Fibroblast of lung (primary cell): ENCODE results near the gene PTPMT1. TPM values are rescaled to one million over a fixed set of nuclear protein-coding genes. Genes with fewer than 3 reads are reported as not detected.
A peak's percentile ranks its signal among the peaks of the same experiment; 100 is the strongest.

Source experiments
- DNase-seq, 2 donors: peaks; one replicate each; pipeline versions ENCODE4 v3.0.0 to v3.0.0-alpha.2; 2010; ENCODE audit warnings: low read depth in 2 of 2
- H2AFZ ChIP-seq: 2 replicates; pipeline ENCODE4 v1.5.1; 2012; ENCODE audit warnings: low read length, control low read depth, inconsistent platforms
- H3K27ac ChIP-seq: 2 replicates; pipeline ENCODE4 v1.5.1; 2011; ENCODE audit warnings: low read length, control low read depth; ENCODE audit not compliant: insufficient read depth
- H3K27me3 ChIP-seq: 2 replicates; pipeline ENCODE4 v1.5.1; 2011; ENCODE audit warnings: mild to moderate bottlenecking, low read length; ENCODE audit not compliant: control insufficient read depth, insufficient read depth
- H3K36me3 ChIP-seq: 2 replicates; pipeline ENCODE4 v1.5.1; 2011; ENCODE audit warnings: low read length; ENCODE audit not compliant: control insufficient read depth, insufficient read depth
- H3K4me1 ChIP-seq: 2 replicates; pipeline ENCODE4 v1.5.1; 2011; ENCODE audit warnings: low read length; ENCODE audit not compliant: control insufficient read depth, insufficient read depth; ENCODE audit errors: extremely low read depth
- H3K4me2 ChIP-seq: 2 replicates; pipeline ENCODE4 v1.5.1; 2011; ENCODE audit warnings: low read length, control low read depth; ENCODE audit not compliant: insufficient read depth; ENCODE audit errors: extremely low read depth
- H3K4me3 ChIP-seq, 4 experiments: fragments of 200-600 bp in 1 of 4; sonication (generic) in 1 of 4; replicated peaks in 1 of 4; 2 replicates each; pipeline ENCODE4 v1.5.1; 2011 to 2016; ENCODE audit warnings: low read length in 4 of 4, low read depth in 3 of 4, mild to moderate bottlenecking in 3 of 4, control low read depth in 2 of 4, inconsistent platforms in 1 of 4, mixed read lengths in 1 of 4; ENCODE audit not compliant: insufficient read depth in 1 of 4; ENCODE audit errors: control extremely low read depth in 1 of 4
- H3K79me2 ChIP-seq: 2 replicates; pipeline ENCODE4 v1.5.1; 2012; ENCODE audit warnings: mild to moderate bottlenecking, low read length, inconsistent platforms; ENCODE audit not compliant: control insufficient read depth, insufficient read depth
- H3K9ac ChIP-seq: 2 replicates; pipeline ENCODE4 v1.5.1; 2011; ENCODE audit warnings: mild to moderate bottlenecking, low read length, control low read depth; ENCODE audit not compliant: insufficient read depth
- H3K9me3 ChIP-seq: 2 replicates; pipeline ENCODE4 v1.5.1; 2012; ENCODE audit warnings: low read depth, low read length; ENCODE audit not compliant: control insufficient read depth, insufficient read depth
- H4K20me1 ChIP-seq: 2 replicates; pipeline ENCODE4 v1.5.1; 2011; ENCODE audit warnings: low read length; ENCODE audit not compliant: control insufficient read depth, insufficient read depth; ENCODE audit errors: extremely low read depth
- EZH2 ChIP-seq: IDR thresholded peaks from 2 replicates; pipeline ENCODE4 v1.5.1; 2012; ENCODE audit warnings: low read length, control low read depth, mild to moderate bottlenecking; ENCODE audit errors: missing control alignments
- polyA plus RNA-seq, 2 donors: library from polyadenylated mRNA; depleted of rRNA in 1 of 2; stranded (reverse) in 1 of 2; unstranded in 1 of 2; fragments of >200 nt; gene quantifications; 2 replicates each; pipeline ENCODE4 v1.2.1, GENCODE V29; 2011 to 2012; ENCODE audit warnings: missing spikeins in 1 of 2
- total RNA-seq: library from RNA; depleted of rRNA; stranded (reverse); fragments of >200 nt; gene quantifications from 2 replicates; pipeline ENCODE4 v1.2.1, GENCODE V29; 2014
- TF ChIP-seq, protein P1 (sequence below), 2 donors: IDR thresholded peaks in 1 of 2; conservative IDR thresholded peaks in 1 of 2; 1 replicate in 1 of 2; 2 replicates in 1 of 2; pipeline ENCODE4 v1.5.1; 2011 to 2012; ENCODE audit warnings: low read length in 2 of 2, control low read depth in 1 of 2, inconsistent platforms in 1 of 2, low read depth in 1 of 2, mild to moderate bottlenecking in 1 of 2

Gene PTPMT1
- total and polyA plus RNA-seq, 2 donors (not counting 1 experiment from before 2014, with no cell fraction given): 55.4 to 84.9 TPM

DNA sequence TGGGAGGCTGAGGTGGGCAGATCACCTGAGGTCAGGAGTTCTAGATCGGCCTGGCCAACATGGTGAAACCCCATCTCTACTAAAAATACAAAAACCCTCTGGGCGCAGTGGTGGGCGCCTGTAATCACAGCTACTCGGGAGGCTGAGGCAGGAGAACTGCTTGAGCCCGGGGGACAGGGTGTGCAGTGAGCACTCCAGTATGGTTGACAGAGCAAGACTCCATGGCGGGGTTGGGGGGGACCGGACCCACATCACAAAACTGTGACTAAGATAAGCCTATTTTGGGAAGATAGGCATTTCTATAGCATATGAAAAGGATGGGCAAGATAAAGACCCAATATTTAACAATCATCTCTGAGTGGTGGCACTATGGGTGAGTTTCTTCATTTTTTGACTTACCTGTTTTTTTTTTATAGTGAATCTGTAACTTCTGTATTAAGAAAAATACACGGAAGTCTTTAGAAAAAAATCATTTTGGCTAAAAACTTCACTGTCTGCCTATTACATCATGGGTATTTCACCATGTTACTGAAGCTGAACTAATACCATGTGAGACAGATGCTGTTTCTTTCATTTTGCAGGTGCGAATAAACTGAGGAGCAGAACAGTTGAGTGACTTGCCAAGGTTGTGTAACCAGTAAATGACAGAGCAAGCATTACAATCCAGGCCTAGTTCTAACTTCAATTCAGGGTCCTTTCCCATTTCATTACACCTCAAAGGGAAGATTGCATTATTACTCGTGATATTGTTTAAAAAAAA, 14.9 kb upstream of the PTPMT1 start:
- H3K9ac ChIP-seq: no peak overlapping the region
- H3K36me3 ChIP-seq: no peaks in the 10 kb centered on the region
- peak in 1 of 2 donors; percentile 42 for DNase-seq
- peaks cover 69% of the 10 kb centered on the region for H3K79me2 ChIP-seq
- H4K20me1 ChIP-seq: no peaks in the 10 kb centered on the region
- no peak overlapping the region for H2AFZ ChIP-seq
- H3K4me3 ChIP-seq: peak overlapping the region in 2 of 4 experiments; percentile 69 to 81
- no peak overlapping the region for H3K27ac ChIP-seq
- no peaks in the 10 kb centered on the region for H3K27me3 ChIP-seq
- no peak overlapping the region for H3K4me2 ChIP-seq
- TF ChIP-seq EZH2: no peak
- TF ChIP-seq, protein P1, sequence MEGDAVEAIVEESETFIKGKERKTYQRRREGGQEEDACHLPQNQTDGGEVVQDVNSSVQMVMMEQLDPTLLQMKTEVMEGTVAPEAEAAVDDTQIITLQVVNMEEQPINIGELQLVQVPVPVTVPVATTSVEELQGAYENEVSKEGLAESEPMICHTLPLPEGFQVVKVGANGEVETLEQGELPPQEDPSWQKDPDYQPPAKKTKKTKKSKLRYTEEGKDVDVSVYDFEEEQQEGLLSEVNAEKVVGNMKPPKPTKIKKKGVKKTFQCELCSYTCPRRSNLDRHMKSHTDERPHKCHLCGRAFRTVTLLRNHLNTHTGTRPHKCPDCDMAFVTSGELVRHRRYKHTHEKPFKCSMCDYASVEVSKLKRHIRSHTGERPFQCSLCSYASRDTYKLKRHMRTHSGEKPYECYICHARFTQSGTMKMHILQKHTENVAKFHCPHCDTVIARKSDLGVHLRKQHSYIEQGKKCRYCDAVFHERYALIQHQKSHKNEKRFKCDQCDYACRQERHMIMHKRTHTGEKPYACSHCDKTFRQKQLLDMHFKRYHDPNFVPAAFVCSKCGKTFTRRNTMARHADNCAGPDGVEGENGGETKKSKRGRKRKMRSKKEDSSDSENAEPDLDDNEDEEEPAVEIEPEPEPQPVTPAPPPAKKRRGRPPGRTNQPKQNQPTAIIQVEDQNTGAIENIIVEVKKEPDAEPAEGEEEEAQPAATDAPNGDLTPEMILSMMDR (conservative IDR thresholded peaks at IDR 0.05 in 1 of 2, IDR thresholded peaks at IDR 0.05 in 1 of 2; ENCODE audit: low read depth in 1 of 2, low read length in 2 of 2): no peak
- peaks cover 3% of the 10 kb centered on the region for H3K4me1 ChIP-seq
- H3K9me3 ChIP-seq: no peaks in the 10 kb centered on the region

DNA sequence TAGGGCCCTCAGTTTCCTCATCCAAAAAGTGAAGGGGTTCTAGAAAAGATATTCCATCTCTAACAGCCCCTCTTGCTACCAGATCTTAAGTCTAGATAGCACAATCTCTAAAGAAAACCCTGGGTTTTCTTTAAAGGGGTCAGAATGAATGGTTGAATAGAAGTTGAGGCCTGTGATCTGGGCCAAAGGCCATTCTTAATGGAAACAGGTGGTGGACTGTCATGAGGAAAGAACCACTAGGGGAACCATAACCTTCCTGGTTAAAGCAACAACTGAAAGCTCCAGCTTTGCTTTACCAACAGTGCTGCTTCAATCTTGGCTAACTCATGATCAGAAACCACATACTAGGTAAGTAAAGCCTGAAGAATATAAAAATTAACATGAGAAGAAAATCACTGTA, 14.3 kb upstream of the PTPMT1 start:
- Histone ChIP-seq H2AFZ (no peak overlapping the region), H3K36me3 (no peaks in the 10 kb centered on the region), H3K4me2 (peak overlapping the region; percentile 90), H3K4me3 (peak overlapping the region; percentile 69 to 100 (median 89)), H3K4me1 (peaks cover 3% of the 10 kb centered on the region), H3K79me2 (peaks cover 67% of the 10 kb centered on the region), H3K9me3 (no peaks in the 10 kb centered on the region), H3K27ac (no peak overlapping the region), H4K20me1 (no peaks in the 10 kb centered on the region), H3K27me3 (no peaks in the 10 kb centered on the region), H3K9ac (no peak overlapping the region)
- peak; percentile 32 to 46 for DNase-seq
- TF ChIP-seq EZH2: no peak
- TF ChIP-seq, protein P1 (conservative IDR thresholded peaks at IDR 0.05 in 1 of 2, IDR thresholded peaks at IDR 0.05 in 1 of 2; ENCODE audit: low read depth in 1 of 2, low read length in 2 of 2): peak; percentile 40 to 49

DNA sequence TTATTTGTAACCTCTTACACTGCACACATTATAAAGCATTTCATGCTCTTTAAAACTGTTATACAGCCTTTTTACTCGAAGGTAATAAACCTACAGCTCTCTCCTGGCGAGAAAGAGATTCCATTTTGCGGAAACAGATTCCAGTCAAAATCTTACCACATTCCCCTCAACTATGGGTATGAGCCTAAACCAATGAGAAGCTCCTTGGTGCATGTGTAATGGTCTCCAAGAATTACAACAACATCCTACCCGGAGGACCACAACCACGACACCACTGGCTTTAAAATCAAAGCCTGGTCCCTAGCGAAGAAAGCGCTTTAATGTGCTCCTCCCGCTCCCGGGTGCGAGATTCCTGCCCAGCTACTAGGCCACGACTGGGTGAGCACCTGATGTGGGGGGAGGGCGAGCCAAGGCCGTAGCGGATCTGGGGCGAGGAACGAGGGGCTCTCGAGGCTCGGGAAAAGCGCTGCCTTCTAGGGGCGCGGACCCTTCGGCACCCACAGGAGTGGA, 13.3 kb upstream of the PTPMT1 start:
- Histone ChIP-seq H3K9me3 (no peaks in the 10 kb centered on the region), H3K9ac (peak overlapping the region; percentile 88), H4K20me1 (no peaks in the 10 kb centered on the region), H3K36me3 (no peaks in the 10 kb centered on the region), H2AFZ (peak overlapping the region; percentile 28), H3K27me3 (no peaks in the 10 kb centered on the region), H3K79me2 (peaks cover 57% of the 10 kb centered on the region), H3K4me1 (peaks cover 3% of the 10 kb centered on the region), H3K4me3 (peak overlapping the region; percentile 69 to 100 (median 89)), H3K4me2 (peak overlapping the region; percentile 90), H3K27ac (peak overlapping the region; percentile 96)
- TF ChIP-seq, protein P1 (conservative IDR thresholded peaks at IDR 0.05 in 1 of 2, IDR thresholded peaks at IDR 0.05 in 1 of 2; ENCODE audit: low read depth in 1 of 2, low read length in 2 of 2): no peak
- TF ChIP-seq EZH2: no peak
- DNase-seq: peak; percentile 58 to 70
